PC-9 (cell line): ENCODE data around the gene ZSCAN21. TPM values are rescaled to one million over a fixed set of nuclear protein-coding genes. Genes with fewer than 3 reads are reported as not detected.

ENCODE experiments used
- BruUV-seq: library from RNA; stranded (reverse); fragments of 400-500 nt; replicated peaks from 2 replicates; lab custom pipeline; 2021; lab: Mats Ljungman, UMichigan
- CTCF ChIA-PET: fragments of 300-600 bp; sonication (Branson Sonifier 250); formaldehyde crosslinking; loops from one replicate; lab custom pipeline; 2022; ENCODE audit warnings: antibody characterized with exemption; lab: Charles Lee
- POLR2A ChIA-PET: fragments of 300-600 bp; sonication (Branson Sonifier 250); formaldehyde crosslinking; loops from one replicate; lab custom pipeline; 2022; ENCODE audit warnings: antibody characterized with exemption; ENCODE audit not compliant: unreplicated experiment; lab: Charles Lee
- DNase-seq, 2 experiments: peaks; one replicate each; pipeline versions ENCODE4 v3.0.0 to v3.0.0-alpha.2; 2015 to 2022; ENCODE audit warnings: mixed read lengths in 1 of 2
- H2AFZ ChIP-seq: fragments of 200-600 bp; sonication (generic); 2 replicates; pipeline ENCODE4 v1.8.1; 2017; ENCODE audit warnings: antibody characterized with exemption
- H3F3A ChIP-seq: fragments of 200-600 bp; sonication (generic); 2 replicates; pipeline ENCODE4 v1.8.1; 2017; ENCODE audit warnings: antibody characterized with exemption, mild to moderate bottlenecking, low read depth; ENCODE audit not compliant: insufficient read depth
- H3K27ac ChIP-seq: fragments of 200-600 bp; sonication (generic); 2 replicates; pipeline ENCODE4 v1.6.1; 2016; ENCODE audit warnings: mixed run types
- H3K27me3 ChIP-seq: fragments of 200-600 bp; sonication (generic); 2 replicates; pipeline ENCODE4 v1.6.1; 2016; ENCODE audit warnings: low read depth, mixed run types; ENCODE audit not compliant: insufficient read depth
- H3K36me3 ChIP-seq: fragments of 200-600 bp; sonication (generic); 2 replicates; pipeline ENCODE4 v1.6.1; 2016; ENCODE audit warnings: low read depth, mixed run types
- H3K4me1 ChIP-seq: fragments of 200-600 bp; sonication (generic); replicated peaks from 2 replicates; pipeline ENCODE4 v1.6.1; 2016; ENCODE audit warnings: mixed run types; ENCODE audit not compliant: insufficient read depth
- H3K4me2 ChIP-seq: fragments of 200-600 bp; sonication (generic); 2 replicates; pipeline ENCODE4 v1.6.1; 2017; ENCODE audit warnings: mixed run types
- H3K4me3 ChIP-seq: fragments of 200-600 bp; sonication (generic); 2 replicates; pipeline ENCODE4 v1.6.1; 2016; ENCODE audit warnings: mixed run types
- H3K79me2 ChIP-seq: fragments of 200-600 bp; sonication (generic); 2 replicates; pipeline ENCODE4 v1.6.1; 2017; ENCODE audit warnings: low read depth, mixed run types
- H3K9me2 ChIP-seq: fragments of 200-600 bp; sonication (generic); 2 replicates; pipeline ENCODE4 v1.8.1; 2017; ENCODE audit warnings: mild to moderate bottlenecking; ENCODE audit not compliant: insufficient read depth
- H3K9me3 ChIP-seq: fragments of 200-600 bp; sonication (generic); 2 replicates; pipeline ENCODE4 v1.8.1; 2016; ENCODE audit warnings: low read depth; ENCODE audit not compliant: insufficient read depth
- H4K20me1 ChIP-seq: fragments of 200-600 bp; sonication (generic); 2 replicates; pipeline ENCODE4 v1.8.1; 2017; ENCODE audit not compliant: insufficient read depth
- CTCF ChIP-seq: fragments of 200-600 bp; sonication (generic); conservative IDR thresholded peaks from 2 replicates; pipeline ENCODE4 v1.6.1; 2017; ENCODE audit warnings: mixed run types, antibody characterized with exemption, mild to moderate bottlenecking, moderate library complexity
- EZH2 ChIP-seq: fragments of 200-600 bp; sonication (generic); IDR thresholded peaks from 2 replicates; pipeline ENCODE4 v1.8.0; 2017; ENCODE audit warnings: antibody characterized with exemption, low read depth
- intact Hi-C: fragments of 100-400 bp; cut with micrococcal nuclease; formaldehyde crosslinking; loops from one replicate; pipeline ENCODE4 v1.10.0; 2022; ENCODE audit not compliant: unreplicated experiment
- total RNA-seq: library from RNA; stranded (reverse); gene quantifications from 2 replicates; pipeline ENCODE4 v1.2.3, GENCODE V29; 2021

The ZSCAN21 gene
- total RNA-seq, 1 experiment from 2014 or later = 8.9 TPM

- peaks cover 17% of the 10 kb centered on the region for H3F3A ChIP-seq
- CTCF ChIA-PET = interaction anchor here (1.1 kb wide), 1 partner anchor 51 kb away, joined by 7 read pairs; no protein-coding TSS in a partner anchor
Observed at GRCh38 chr7:100081535-100082102, 32.0 kb downstream of the ZSCAN21 start, which contains the start of gene ZNF3. TSS of gene ZNF3 (minus strand) at chr7:100081723. CDS start at chr7:100077357, 4,366 bp downstream.

GRCh38 chr7:100082978-100083377 lies 33.4 kb downstream of the ZSCAN21 start:
- TF ChIP-seq CTCF = no peak
- no peak for TF ChIP-seq EZH2
- Histone ChIP-seq H3K4me1 (peaks cover 26% of the 10 kb centered on the region), H3K9me3 (no peaks in the 10 kb centered on the region), H3K4me3 (no peak overlapping the region; the same call in 1 of the 2 replicates), H3K27ac (no peak overlapping the region), H3K27me3 (no peaks in the 10 kb centered on the region), H4K20me1 (peaks cover 8% of the 10 kb centered on the region; the same call in 1 of the 2 replicates), H3K4me2 (peak overlapping the region; percentile 78), H3K9me2 (no peaks in the 10 kb centered on the region), H2AFZ (no peak overlapping the region), H3K79me2 (peaks cover 36% of the 10 kb centered on the region), H3F3A (peaks cover 25% of the 10 kb centered on the region), H3K36me3 (peaks cover 22% of the 10 kb centered on the region)
- intact Hi-C loops = loop anchor here (1.0 to 5.0 kb wide), 3 partner anchors 18 to 711 kb away; partner anchors contain the start of genes AP4M1, ARPC1B and MCM7
- DNase-seq = no peak
- CTCF ChIA-PET = interaction anchor here (0.6 to 1.1 kb wide), 9 partner anchors 18 to 1242 kb away, joined by 3 to 12 read pairs (median 3); partner anchors contain the start of genes AP4M1 and MCM7
- BruUV-seq = no TSS peak
- POLR2A ChIA-PET = interaction anchor here (0.5 to 1.1 kb wide), 16 partner anchors 8 to 674 kb away, joined by 3 to 24 read pairs (median 8); partner anchors contain the start of genes AP4M1, BUD31, PDAP1 and ZCWPW1

More at GRCh38 chr7:100081535-100082102, 32.0 kb downstream of the ZSCAN21 start, which contains the start of gene ZNF3:
- peak within 1 kb of the TSS; percentile 93 for H3K4me3 ChIP-seq
- peak; percentile 95 to 99 for DNase-seq
- POLR2A ChIA-PET = interaction anchor here (0.6 to 1.1 kb wide), 2 partner anchors 20 to 69 kb away, joined by 3 to 24 read pairs; partner anchors contain the start of gene AP4M1
- H3K79me2 ChIP-seq = peaks cover 50% of the 10 kb centered on the region
- no TSS peak for BruUV-seq
- H2AFZ ChIP-seq = peak within 1 kb of the TSS; percentile 69
- H3K4me1 ChIP-seq = peaks cover 16% of the 10 kb centered on the region
- no peaks in the 10 kb centered on the region for H3K27me3 ChIP-seq
- TF ChIP-seq EZH2 (no peak), CTCF (peak; percentile 92)
- peak within 1 kb of the TSS; percentile 79 for H3K27ac ChIP-seq
- intact Hi-C loops = loop anchor here (1.0 to 5.0 kb wide), 8 partner anchors 20 to 709 kb away; partner anchors contain the start of genes AP4M1, ARPC1B, MCM7 and MEPCE
- peaks cover 34% of the 10 kb centered on the region for H3K36me3 ChIP-seq
- peaks cover 8% of the 10 kb centered on the region; the same call in 1 of the 2 replicates for H4K20me1 ChIP-seq
- no peaks in the 10 kb centered on the region; the same call in 1 of the 2 replicates for H3K9me3 ChIP-seq
- H3K4me2 ChIP-seq = peak within 1 kb of the TSS; percentile 78
- no peaks in the 10 kb centered on the region for H3K9me2 ChIP-seq

GRCh38 chr7:100085515-100085914 lies 35.9 kb downstream of the ZSCAN21 start:
- H3K27me3 ChIP-seq = no peaks in the 10 kb centered on the region
- no peaks in the 10 kb centered on the region for H3K9me2 ChIP-seq
- H3F3A ChIP-seq = peaks cover 39% of the 10 kb centered on the region
- no TSS peak for BruUV-seq
- ChIA-PET POLR2A (no interaction called here), CTCF (no interaction called here)
- no peak overlapping the region for H3K27ac ChIP-seq
- intact Hi-C loops = no loop called here
- no peak overlapping the region for H3K4me3 ChIP-seq
- no peaks in the 10 kb centered on the region for H3K9me3 ChIP-seq
- H2AFZ ChIP-seq = no peak overlapping the region
- H3K4me1 ChIP-seq = peaks cover 34% of the 10 kb centered on the region
- H3K79me2 ChIP-seq = peaks cover 18% of the 10 kb centered on the region
- no peaks in the 10 kb centered on the region for H3K36me3 ChIP-seq
- no peak overlapping the region for H3K4me2 ChIP-seq
- H4K20me1 ChIP-seq = no peaks in the 10 kb centered on the region
- no peak for TF ChIP-seq EZH2
- no peak for TF ChIP-seq CTCF
- DNase-seq = no peak
